ENCODE measurements around the gene MYT1.

MYT1 gene

GRCh38 chr20:64139199-64140060 is 24.8 kb upstream of the MYT1 start:
- DNase-seq, result no peak

- no peak for DNase-seq
Observed at GRCh38 chr20:64140061-64140931, 24.0 kb upstream of the MYT1 start.

GRCh38 chr20:64140956-64141355 is 23.3 kb upstream of the MYT1 start:
- no peak for DNase-seq

GRCh38 chr20:64142590-64142989 is 21.7 kb upstream of the MYT1 start:
- no peak for DNase-seq

- DNase-seq, result no peak
Observed at GRCh38 chr20:64143018-64143801, 21.0 kb upstream of the MYT1 start.

GRCh38 chr20:64144144-64144912 is 19.9 kb upstream of the MYT1 start:
- no peak for DNase-seq

DNA sequence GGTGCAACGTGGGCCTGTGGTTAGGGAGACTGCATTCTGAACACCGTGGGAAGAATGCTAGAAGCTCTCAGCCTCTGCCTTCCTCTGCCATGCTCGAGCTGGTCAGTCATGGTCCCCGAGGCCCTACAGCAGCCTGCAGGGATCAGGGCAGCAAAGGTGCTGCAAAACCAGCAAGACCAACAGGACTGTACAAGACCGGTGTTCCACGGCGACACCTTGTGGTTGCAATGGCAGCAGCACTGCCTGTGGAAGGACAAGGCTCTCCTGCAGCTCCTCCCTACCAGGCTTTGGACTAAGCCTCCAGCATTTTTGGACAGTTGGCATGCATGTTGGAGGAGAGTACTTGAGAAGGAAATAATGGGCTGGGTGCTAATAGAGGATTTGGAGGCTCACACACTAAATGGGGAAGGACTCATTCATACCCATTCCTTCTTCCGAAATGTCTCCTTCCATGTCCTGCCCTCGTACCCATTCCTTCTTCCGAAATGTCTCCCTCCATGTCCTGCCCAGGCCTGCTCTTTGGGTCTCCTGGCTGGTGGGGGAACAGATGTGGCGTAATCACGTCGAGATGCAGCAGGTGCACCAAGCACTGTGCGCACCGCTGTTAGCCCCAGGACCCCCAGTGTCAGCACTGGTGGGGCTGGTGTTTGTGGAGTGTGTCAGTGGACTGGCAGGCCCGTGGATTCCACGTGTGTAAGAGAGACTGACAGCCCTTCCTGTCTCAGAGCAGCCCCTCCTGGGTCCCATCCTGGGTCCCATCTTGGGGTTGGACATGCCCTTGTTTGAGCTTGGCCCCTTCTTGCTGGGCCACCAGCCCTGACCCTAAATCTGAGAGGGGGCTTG is 18.6 kb upstream of the MYT1 start:
- no peak for DNase-seq

DNA sequence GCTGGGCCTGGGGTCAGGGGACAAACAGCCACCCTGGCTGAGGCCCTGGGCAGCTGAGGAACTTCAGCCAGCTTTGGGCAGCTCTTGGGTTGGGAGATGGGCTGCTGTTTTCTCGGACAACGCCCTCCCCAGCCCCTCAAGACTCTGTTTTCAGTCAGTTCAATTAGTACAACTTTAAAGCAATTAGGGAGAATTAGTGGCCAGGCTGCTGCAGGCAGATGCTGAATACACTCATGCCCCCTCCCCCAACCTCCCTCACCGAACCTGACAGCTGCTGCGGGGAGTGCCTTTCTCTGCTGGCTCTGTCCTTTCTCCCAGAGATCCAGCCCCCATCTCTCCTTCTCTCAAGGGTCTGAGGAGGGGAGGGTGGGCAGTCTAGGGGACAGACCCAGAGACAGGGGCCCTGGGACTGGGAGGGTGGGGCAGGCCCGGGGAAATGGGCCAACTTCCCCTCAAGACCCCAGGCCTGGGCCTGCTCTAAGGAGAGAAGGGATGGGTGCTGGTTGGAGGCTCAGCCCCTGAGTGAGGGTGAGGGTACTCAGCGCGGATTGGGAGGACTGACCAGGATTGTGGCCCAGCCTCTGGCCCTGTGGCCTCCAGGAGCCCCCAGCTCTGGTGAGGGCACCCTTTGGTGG is 17.8 kb upstream of the MYT1 start:
- no peak for DNase-seq

- DNase-seq, result no peak
Observed at GRCh38 chr20:64146936-64147477, 17.2 kb upstream of the MYT1 start.

GRCh38 chr20:64148581-64148980 is 15.7 kb upstream of the MYT1 start:
- no peak for DNase-seq

DNA sequence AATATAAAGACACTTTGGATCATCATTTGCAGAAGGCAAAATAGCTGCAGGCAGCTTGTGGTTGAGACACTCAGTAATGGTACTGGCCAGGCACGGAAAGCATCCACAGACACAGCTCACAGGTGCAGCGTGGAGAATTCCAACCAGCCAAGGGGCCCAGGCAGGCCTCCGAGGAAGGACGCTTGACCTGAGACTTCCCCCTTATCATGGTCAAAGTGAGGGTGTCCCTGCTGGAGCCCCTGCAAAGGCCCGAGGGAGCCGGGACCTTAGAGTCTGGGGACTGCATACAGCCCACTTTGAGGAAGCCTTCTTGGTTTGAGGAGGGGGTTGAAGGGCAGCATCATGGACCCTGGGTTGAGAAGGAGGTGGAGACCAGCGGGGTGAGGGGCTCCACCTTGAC is 15.1 kb upstream of the MYT1 start:
- no peak for DNase-seq

DNA sequence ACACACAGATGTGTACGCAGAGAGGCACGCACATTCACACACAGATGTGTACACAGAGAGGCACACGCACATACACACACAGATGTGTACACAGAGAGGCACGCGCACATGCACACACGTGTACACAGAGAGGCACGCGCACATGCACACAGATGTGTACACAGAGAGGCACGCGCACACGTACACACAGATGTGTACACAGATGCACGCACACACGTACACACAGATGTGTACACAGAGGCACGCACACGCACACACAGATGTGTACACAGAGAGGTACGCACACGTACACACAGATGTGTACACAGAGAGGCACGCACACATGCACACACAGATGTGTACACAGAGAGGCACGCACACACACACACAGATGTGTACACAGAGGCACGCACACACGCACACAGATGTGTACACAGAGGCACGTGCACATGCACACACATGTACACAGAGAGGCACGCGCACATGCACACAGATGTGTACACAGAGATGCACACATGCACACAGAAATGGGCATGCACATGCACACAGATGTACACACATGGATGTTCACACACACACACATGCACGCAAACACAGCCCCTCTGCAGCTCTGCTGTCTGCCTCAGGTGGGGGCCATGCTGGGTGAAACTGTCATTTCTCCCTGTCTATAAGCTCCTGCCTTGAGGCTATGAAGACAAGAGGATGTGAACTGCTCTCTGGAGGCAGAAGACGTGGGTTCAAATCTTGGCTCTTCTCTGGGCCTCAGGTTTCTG is 14.3 kb upstream of the MYT1 start:
- no peak for DNase-seq

DNA sequence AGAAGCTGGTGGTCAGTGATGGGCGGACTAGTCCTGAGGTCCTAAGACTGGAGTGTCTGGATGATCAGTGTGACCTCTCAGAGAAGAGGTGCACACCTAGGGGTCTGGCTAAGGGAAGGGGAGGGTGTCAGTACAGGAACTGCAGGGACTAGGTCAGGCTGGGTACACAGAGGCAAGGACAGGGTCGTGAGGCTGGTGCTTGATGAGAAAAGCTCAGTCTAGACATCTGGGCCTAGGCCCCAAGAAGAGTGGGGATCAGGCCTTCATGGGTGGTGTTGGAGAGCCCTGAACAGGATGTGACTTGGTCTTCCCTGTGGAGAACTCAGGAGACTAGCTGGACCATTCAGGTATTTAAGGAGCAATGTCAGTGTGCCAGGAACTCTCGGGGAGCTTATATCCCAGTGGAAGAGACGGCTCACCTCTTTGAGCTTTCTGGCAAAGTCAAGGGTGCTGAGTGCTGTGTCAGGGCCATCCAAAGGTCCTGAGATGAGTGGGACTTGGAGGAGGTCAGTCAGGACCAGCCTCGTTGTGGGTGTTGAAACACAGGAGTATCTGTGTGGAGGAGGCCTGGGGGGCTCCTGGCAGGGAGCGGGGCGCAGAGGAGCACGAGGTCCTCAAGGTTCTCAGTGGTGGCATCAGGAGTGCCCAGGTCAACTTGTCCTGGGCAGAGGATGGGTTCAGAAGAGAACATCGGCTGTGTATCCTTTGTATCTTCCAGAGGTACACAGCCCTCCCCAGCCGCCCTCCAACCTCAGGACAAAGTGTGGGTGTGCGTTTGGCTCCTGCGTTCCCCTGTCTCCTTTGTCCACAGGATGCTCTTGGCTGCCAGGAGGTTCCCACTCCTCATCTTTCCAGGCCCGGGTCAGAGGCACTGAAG is 13.3 kb upstream of the MYT1 start:
- DNase-seq, result no peak

DNA sequence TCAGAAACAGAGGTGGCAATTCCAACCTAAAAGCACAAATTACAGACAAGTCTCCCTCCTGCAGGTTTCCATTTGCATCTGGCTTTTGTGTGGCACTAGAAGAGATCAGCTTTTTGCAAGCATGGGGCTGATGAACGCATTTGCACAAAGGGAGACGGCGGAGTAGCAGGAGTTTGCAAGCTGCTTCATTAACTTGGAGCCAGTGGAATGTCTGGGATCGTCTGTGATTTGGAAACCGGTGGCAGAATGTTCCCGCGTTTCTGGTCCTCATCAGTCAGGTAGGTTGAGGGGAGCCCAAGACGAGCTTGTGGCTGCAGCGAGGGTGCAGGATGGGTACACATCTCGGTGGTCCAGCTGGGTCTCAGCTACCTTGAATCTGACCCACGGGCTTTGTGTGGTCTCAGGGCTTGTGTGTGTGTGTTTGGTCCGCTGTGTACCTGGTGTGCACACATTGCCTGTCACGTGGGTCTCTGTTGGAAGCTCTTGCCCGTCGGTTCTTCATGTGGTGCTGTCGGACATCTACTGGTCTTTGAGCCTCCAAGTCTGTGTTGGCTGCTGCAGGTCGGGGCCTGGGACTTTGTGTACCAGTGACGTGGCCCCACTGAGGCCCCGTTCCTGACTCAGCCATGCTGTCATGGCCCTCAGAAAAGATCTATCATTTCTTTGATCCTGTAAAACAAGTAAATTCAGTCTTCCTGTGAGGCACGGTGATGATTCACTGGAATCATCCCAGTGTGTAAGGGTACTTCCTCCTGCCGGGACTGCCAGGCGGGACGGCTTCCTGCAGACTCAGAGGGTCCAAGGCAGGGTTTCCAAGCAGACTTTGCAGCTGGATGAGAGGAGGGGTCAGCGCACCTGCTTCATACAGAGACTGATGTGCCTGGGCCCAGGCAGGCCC is 12.4 kb upstream of the MYT1 start:
- DNase-seq, result no peak

- no peak for DNase-seq
Observed at GRCh38 chr20:64152906-64153305, 11.3 kb upstream of the MYT1 start.

- DNase-seq, result no peak
Observed at GRCh38 chr20:64153410-64153809, 10.8 kb upstream of the MYT1 start.
